ENCODE data around the gene PACS1.
"Not testable (repeated sequence)": the region's sequence is repeated elsewhere in the genome, so short reads cannot be mapped to it uniquely, and the experiment has no call there.

The PACS1 gene

DNA sequence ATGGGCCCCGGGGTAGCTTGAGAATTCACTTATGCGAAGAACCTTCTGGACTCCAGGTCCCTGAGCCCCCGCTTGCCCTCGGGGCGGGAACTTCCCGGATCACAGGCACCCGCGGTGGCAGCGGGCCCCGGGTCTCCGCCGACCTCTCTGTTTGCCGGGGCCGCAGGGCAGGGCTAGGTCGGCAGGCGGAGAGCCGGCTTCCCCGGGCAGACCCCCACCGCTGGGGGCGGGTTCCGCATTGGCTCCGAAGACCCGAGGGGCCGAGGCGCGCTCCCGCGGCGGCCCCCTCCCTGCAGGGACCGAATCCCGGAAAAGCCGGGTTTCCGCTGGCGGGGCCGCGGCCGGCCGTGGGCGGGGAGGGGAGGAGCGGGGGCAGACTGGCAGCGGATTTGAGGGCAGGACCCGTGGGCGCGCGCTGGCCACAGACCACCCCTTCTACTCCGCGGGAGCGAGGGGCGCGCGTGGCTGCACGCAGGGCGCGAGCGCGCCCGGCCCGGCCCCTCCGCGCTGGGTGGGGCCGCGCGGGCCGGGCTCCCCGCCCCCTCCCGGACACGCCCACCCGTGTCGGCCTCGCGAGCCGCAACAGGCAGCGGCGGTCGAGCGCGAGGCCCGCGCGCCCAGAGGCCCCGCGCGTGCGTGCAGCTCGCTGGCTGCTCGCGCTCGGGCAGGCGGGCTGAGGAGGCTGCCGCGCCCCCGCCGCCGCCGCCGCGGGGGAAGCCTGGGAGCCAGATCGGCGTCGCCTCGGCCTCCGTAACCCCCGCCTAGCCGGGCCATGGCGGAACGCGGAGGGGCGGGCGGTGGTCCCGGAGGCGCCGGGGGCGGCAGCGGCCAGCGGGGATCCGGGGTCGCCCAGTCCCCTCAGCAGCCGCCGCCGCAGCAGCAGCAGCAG, at the start of gene PACS1:
PACS1 (plus strand) TSS at position 558 of the 889 bp plus-strand sequence; CDS start at position 773, 215 bp downstream.
- no peak for FAIRE-seq
- DNase-seq (ENCODE audit: extremely low spot score, insufficient read length, low read depth) = peak; percentile 78

GRCh38 chr11:66020618-66021357, 49.3 kb upstream of the PACS1 start:
- DNase-seq (ENCODE audit: extremely low spot score, insufficient read length, low read depth) = no peak

GRCh38 chr11:66022401-66023185, 47.5 kb upstream of the PACS1 start:
- FAIRE-seq (peak; percentile 59), DNase-seq (ENCODE audit: extremely low spot score, insufficient read length, low read depth) (peak; percentile 74)

More at GRCh38 chr11:66020618-66021357, 49.3 kb upstream of the PACS1 start:
- FAIRE-seq = no peak

DNA sequence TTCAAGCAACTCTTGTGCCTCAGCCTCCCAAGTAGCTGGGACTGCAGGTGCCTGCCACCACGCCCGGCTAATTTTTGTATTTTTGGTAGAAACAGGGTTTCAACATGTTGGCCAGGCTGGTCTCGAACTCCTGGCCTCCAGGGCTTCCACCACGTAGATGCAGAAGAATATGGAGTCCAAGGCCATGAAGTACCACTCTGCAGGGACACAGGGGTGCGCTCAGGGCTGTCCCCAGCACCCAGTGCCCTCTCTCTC, 47.0 kb upstream of the PACS1 start:
- not testable (repeated sequence) for DNase-seq (ENCODE audit: extremely low spot score, insufficient read length, low read depth); FAIRE-seq

DNA sequence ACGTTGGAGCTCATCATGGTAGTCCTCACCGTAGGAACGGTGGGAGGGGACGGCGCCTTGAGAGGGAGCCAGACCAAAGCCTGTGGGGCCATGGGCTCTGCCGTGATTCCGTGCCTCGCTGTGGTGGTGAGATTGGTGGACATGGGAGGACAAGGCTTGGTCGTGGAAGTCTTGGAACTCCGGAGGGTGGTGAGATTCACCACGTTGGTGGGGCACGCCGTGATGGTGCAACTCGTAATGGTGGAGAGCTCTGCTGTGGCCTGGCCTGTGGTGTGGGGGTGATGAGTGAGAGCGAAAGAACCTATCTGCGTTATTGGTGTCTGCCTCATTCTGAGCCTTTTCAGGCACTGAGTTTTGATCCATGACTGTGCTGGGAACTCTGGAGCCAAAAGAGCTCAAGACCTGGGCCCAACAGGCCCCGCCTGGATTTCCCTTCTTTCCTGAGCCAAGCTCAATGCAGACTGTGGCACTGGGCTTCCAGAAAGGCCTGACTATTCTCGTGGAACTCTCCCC, 44.0 kb upstream of the PACS1 start, which contains the start of gene CATSPER1:
CATSPER1 (minus strand) TSS at position 463 of the 513 bp plus-strand sequence; CDS start at position 363, 100 bp downstream.
- no peak for DNase-seq (ENCODE audit: extremely low spot score, insufficient read length, low read depth)
- FAIRE-seq = no peak

DNA sequence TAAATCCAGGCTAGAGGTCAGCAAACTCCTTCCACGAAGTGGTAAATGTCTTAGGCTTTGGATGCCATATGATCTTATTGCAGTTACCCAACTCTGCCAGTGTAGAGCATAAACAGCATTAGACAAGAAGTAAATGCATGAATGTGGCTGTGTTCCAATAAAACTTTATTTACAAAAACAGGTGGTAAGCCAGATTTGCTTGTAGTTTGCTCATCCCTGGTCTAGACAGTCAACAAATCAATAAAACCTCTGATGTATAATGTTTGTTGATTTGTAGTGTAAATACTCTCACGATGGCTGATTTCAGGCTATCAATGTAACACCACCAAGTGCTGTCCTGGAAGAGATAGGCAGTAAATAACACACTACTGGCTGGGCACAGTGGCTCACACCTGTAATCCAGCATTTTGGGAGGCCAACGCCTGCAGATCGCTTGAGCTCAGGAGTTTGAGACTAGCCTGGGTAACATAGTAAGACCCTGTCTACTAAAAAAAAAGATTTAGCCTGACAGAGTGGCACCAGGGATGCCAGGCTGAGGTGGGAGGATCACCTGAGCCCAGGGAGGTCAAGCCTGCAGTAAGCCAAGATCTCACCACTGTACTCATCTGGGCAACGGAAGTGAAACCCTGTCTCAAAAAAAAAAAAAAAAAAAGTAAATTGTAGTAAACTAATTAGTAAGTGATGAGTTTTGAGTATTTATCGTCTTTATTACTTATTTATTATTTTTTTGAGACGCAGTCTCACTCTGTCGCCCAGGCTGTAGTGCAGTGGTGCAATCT, 36.9 kb upstream of the PACS1 start:
- FAIRE-seq (no peak), DNase-seq (ENCODE audit: extremely low spot score, insufficient read length, low read depth) (no peak)

DNA sequence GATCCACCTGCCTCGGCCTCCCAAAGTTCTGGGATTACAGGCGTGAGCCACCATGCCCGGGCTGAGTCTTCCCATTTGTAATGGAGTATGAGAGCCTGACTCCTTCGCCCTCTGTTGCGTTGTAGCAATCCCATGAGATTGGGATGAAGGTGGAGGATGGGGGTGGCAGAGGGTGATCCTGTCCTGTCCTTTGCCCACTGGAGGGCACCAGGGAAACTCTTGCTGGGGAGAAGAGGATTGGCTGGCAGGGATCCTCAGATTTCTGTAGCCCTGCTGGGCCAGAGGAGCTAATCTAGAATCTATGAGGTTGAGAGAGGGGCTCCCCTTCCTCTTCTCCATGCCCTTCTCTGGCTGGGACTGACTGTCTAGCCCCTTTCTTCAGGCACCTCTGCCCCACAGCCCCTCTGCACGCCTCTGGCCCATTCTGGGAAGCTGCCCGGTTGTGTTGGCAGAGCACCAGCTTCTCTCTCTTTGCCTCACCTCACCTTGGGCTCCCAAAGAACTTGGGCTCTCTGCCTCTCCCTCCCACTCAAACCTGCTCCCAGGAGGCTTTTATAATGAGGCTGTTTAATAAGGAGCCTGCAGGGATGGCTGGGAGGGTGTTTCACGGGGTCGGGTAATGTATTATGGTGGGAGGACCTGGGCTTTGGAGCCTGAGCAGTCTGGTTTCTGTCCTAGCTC, 34.3 kb upstream of the PACS1 start:
- DNase-seq (ENCODE audit: extremely low spot score, insufficient read length, low read depth) (no peak), FAIRE-seq (no peak)

DNA sequence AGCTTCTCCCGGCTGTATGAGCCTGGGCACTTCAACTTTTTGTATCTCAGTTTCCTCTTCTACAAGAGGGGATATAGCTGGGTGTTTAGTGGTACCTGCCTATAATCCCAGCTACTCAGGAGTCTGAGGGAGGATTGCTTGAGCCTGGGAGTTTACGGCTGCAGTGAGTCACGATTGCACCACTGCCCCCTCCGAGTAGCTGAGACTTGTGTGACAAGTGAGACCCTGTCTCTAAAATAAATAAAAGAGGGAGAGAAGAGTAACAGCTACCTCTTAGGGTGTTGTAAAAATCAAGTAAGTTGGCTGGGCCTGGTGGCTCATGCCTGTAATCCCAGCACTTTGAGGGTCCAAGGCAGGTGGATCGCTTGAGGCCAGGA, 33.8 kb upstream of the PACS1 start:
- DNase-seq (ENCODE audit: extremely low spot score, insufficient read length, low read depth) (no peak), FAIRE-seq (no peak)

DNA sequence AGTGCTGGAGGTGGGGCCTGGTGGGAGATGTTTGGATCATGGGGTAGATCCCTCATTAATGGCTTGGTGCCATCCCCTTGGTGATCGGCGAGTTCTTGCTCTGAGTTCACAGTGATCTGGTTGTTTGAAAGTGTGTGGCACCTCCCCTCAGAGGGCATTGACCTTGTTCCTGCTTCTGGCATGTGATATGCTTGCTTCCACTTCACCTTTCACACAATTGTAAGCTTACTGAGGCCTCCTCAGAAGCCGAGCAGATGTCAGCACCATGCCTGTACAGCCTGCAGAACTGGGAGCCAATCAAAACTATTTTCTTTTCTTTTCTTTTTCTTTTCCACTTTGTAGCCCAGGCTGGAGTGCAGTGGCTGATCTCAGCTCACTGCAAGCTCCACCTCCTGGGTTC, 32.7 kb upstream of the PACS1 start:
- DNase-seq (ENCODE audit: extremely low spot score, insufficient read length, low read depth) (no peak), FAIRE-seq (no peak)

GRCh38 chr11:66039765-66040164, 30.3 kb upstream of the PACS1 start:
- DNase-seq (ENCODE audit: extremely low spot score, insufficient read length, low read depth) (no peak), FAIRE-seq (no peak)

- DNase-seq (ENCODE audit: extremely low spot score, insufficient read length, low read depth) = no peak
- no peak for FAIRE-seq
Observed at GRCh38 chr11:66042227-66042995, 27.7 kb upstream of the PACS1 start.

GRCh38 chr11:66042996-66043906, 26.8 kb upstream of the PACS1 start:
- DNase-seq (ENCODE audit: extremely low spot score, insufficient read length, low read depth) (no peak), FAIRE-seq (no peak)

DNA sequence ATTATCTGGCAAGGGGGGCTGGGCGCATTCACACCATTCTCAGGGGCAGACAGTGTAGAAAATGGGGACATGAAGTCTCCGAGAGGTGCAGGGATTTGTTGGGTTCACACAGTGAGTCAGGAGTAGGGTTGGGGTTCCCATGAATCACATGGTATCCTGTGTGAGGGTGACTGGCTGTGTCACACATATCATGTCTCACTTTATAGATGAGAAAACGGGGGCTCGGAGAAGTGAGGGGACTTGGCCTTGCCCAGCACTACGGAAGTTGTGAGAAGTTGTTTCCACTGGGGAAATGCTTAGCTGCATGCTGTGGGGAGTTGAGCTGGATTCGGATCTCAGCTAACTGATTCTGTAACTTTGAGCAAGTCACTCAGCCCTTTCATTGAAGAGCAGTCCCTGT, 25.3 kb upstream of the PACS1 start:
- no peak for DNase-seq (ENCODE audit: extremely low spot score, insufficient read length, low read depth)
- no peak for FAIRE-seq

GRCh38 chr11:66045177-66045639, 24.9 kb upstream of the PACS1 start:
- FAIRE-seq (peak; percentile 73), DNase-seq (ENCODE audit: extremely low spot score, insufficient read length, low read depth) (peak; percentile 62)

DNA sequence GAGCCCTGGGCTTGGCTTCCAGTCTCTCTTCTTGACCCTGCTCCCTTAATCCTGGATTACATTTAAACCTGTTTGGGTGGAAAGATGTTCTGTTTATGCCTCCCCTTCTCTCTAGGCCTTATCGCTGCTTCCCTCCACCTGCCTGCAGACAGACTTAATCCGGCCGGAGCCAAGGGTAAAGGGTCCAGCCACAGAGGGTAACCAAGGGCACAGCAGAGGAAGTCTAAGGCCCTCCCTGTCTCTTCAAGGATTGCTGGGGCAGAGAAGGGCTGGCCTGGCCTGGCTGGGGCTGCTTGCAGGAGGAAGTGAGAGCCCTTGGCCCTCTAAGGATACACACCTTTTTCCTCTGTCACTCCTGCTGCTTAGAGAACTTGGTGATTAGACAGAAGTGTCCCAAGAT, 23.2 kb upstream of the PACS1 start:
- no peak for FAIRE-seq
- DNase-seq (ENCODE audit: extremely low spot score, insufficient read length, low read depth) = no peak

DNA sequence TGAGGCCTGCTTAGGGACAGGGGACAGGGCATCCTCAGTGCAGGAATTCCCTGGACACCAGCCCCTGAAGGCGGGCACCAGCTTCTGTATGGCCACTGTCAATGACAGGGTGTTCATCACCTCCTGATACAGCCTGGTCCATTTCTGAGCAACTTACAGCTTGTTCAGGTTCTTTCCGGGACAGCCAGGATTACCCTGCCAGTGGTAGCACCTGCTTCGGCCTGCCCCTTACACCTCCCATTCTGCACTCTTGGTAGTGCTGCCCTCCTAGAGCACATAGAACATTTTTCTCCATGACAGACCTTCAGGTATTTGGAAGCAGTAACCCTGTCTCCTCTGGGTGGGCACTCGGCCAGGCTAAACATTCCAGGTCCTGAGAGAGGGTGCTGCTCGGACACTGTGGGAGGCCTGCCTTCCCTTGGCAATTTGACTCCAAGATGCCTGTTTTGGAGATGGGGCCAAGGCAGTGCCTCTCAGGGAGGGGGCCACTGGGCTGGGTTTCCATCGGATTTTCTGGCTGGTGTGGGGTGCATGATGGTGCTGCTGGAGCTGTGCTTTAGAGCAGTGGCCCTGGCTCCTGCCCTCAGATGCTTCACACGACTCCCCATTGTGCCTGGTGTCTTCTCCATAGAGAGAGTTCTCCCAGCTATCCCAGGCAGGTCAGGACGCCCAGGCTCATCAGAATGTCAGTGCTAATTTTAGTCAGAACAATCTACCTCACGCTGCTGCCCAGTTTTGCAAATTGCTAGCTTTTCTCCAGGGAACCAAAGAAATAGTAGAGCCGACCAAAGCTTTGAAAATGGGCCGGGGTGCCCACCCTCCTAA, 22.3 kb upstream of the PACS1 start:
- FAIRE-seq = no peak

More for the DNA sequence above, 22.3 kb upstream of the PACS1 start:
- no peak for DNase-seq (ENCODE audit: extremely low spot score, insufficient read length, low read depth)
